Measurements from ENCODE around the gene OPRM1.

DNA sequence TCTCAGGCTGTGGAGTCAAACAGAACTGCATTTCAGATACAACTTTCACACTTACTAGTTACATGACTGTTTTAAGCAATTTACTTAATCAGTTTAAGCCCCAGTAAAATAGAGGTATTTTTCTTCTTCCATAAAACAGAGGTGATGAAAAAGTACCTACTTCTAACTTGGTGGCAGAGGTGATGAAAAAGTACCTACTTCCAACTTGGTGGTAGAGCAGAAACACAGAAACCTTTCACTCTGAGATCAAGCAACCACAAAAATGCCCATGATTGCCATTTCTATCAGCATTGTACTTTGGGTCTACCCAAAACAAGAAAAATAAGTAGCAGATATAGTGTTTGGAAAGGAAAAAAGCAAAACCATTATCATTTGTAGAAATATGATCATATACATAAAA is 148.7 kb downstream of the OPRM1 start:
- TF ChIP-seq, protein P1, sequence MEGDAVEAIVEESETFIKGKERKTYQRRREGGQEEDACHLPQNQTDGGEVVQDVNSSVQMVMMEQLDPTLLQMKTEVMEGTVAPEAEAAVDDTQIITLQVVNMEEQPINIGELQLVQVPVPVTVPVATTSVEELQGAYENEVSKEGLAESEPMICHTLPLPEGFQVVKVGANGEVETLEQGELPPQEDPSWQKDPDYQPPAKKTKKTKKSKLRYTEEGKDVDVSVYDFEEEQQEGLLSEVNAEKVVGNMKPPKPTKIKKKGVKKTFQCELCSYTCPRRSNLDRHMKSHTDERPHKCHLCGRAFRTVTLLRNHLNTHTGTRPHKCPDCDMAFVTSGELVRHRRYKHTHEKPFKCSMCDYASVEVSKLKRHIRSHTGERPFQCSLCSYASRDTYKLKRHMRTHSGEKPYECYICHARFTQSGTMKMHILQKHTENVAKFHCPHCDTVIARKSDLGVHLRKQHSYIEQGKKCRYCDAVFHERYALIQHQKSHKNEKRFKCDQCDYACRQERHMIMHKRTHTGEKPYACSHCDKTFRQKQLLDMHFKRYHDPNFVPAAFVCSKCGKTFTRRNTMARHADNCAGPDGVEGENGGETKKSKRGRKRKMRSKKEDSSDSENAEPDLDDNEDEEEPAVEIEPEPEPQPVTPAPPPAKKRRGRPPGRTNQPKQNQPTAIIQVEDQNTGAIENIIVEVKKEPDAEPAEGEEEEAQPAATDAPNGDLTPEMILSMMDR (IDR thresholded peaks at IDR 0.05; ENCODE audit: control extremely low read depth in 1 of 3, insufficient read depth in 1 of 3, low read depth in 1 of 3, low read length in 3 of 3): no peak
- TF ChIP-seq TEAD4 (IDR thresholded peaks at IDR 0.05; ENCODE audit: low read depth, low read length) (no peak), RFX5 (IDR thresholded peaks at IDR 0.05; ENCODE audit: borderline replicate concordance, low read depth, low read length) (no peak), EGR1 (IDR thresholded peaks at IDR 0.05; ENCODE audit: borderline replicate concordance, low read depth, low read length) (no peak), GABPA (IDR thresholded peaks at IDR 0.05; ENCODE audit: borderline replicate concordance, insufficient read depth, low read length) (no peak)
- TF ChIP-seq, protein P2, sequence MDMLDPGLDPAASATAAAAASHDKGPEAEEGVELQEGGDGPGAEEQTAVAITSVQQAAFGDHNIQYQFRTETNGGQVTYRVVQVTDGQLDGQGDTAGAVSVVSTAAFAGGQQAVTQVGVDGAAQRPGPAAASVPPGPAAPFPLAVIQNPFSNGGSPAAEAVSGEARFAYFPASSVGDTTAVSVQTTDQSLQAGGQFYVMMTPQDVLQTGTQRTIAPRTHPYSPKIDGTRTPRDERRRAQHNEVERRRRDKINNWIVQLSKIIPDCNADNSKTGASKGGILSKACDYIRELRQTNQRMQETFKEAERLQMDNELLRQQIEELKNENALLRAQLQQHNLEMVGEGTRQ (IDR thresholded peaks at IDR 0.05; ENCODE audit: low read length): no peak

All from H1 (cell line).